HG03066 (cell line): ENCODE data around the gene REST.
"Not testable (repeated sequence)": the region's sequence is repeated elsewhere in the genome, so short reads cannot be mapped to it uniquely, and the experiment has no call there.

Source experiments
- ATAC-seq: cut with Tn5 transposase; IDR thresholded peaks from one replicate; pipeline ENCODE4 v1.9.1; 2021; ENCODE audit warnings: low read depth; ENCODE audit not compliant: unreplicated experiment

The REST gene

DNA sequence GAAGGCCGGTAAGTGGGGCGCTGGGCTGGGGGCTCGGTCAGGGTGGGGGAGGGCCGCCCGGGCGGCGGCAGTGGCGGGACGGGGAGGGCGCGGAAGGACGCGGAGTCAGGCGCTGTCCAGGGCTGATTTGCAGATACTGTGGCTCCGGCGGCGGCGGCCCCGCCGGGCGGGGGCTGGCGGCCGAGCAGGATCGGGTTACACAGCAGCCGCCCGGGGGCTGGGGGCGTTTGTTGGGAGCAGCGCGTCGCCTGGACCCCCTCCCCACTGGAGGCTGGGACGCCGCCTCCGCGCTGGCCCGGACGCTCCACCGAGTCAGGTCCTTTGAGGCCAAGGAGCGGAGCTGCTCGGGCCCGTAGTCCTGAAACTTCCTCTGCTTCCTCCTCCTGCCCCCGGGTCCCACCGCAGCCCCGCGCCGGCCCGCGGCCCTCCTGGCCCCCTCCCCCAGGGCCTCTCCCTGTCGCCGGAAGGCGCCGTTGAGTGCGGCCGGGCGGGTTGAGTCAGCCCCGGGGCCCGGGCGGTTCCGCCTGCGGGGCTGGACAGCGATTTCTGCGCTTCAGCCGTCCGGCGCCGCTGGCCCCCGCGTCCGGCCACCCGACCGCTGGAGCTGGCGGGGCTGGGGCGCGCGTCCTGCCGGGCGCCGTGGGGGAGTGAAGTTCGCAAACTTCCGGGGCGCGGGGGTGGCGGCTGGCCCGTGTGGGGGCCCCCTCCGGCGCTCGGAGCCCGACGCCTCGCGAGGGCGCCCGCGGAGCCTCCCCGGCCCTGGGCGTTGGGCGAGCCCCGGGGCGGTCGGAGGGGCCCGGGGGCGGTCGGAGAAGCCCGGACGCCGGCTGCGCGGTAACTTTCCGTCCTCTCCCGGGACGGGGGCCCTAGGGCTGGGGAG is 746 bp downstream of the REST start:
- ATAC-seq, result peak; percentile 54

DNA sequence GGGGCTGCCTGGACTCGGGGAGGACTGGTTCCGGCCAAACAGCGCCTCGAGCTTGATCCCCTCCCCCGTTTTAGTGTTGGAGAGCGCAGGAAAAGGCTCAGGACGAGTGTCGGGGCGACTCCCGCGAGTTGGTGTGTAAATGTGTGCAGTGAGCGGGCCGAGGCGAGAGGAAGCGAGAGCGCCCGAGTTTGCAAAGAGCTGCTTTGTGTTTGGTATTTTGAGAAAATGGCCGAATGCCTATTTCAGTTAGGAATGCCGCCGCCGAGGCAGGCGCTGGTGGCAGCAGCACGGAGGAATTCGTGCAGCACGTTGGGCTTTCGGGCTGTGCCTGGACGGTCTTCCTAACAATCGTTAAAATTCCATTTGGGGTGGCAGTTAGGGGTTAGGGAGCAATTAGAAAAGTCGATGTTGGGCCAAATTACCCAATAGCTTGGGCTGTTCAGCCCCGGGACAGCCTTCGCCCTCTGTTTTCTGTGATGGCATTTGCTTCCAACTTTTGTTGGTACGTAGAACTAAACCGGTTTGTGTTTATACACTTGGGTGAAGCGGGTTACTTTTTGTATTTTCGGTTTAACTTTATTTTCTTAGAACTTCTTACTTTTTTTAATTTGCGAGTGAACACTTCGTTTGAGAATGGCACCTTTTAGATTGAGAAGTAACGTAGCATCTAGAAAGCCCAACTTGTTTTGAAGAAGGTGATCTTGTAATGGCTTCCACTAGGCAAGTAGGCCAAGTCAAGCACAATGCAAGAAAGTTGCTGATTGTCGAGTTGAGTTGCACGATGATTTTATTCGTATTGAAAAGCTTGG is 1.6 kb downstream of the REST start:
- ATAC-seq, result peak; percentile 25

DNA sequence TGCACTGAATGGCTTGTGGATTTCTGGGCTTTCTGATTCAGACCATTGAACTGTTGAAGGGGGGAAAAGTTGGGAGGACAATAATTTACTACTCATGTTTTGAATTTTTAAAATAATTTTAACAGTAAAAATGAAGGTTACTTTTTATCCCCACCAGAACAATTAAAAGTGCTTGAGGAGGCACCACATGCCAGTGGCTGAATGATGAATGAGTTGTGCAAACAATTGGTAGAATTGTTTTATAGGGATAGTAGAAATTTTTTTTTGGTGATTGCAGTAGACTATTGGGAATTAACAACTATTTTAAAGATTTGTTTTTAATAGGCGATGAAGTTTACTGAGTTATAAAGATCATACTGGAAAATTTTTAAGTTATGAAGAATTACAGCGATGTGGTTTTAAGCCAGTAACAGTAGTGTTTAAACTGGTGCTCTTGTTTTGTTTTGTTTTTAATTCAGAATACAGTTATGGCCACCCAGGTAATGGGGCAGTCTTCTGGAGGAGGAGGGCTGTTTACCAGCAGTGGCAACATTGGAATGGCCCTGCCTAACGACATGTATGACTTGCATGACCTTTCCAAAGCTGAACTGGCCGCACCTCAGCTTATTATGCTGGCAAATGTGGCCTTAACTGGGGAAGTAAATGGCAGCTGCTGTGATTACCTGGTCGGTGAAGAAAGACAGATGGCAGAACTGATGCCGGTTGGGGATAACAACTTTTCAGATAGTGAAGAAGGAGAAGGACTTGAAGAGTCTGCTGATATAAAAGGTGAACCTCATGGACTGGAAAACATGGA is 2.7 kb downstream of the REST start:
- no peak for ATAC-seq

DNA sequence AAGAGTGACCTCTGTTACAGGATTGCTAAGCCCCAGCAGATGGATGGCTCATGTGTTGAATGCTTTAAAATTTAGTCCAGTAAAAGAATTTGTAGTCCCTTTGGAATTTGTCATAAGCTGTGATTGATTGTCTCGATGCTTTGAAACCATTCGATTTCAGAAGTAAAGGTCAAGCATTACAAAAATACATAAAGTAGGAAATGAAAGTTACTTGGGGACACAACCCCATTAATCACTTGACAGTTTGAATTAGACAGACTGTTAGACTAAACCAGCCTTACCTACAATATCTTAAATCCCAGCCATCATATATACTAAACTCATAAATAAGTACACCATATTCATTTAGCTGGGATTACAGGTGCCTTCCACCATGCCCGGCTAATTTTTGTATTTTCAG is 6.6 kb downstream of the REST start:
- no peak for ATAC-seq

- ATAC-seq, result not testable (repeated sequence)
These were observed 7.3 kb downstream of the REST start for GRCh38 chr4:56914977-56915376.

- no peak for ATAC-seq
These were observed 19.5 kb downstream of the REST start for GRCh38 chr4:56927196-56927595.

DNA sequence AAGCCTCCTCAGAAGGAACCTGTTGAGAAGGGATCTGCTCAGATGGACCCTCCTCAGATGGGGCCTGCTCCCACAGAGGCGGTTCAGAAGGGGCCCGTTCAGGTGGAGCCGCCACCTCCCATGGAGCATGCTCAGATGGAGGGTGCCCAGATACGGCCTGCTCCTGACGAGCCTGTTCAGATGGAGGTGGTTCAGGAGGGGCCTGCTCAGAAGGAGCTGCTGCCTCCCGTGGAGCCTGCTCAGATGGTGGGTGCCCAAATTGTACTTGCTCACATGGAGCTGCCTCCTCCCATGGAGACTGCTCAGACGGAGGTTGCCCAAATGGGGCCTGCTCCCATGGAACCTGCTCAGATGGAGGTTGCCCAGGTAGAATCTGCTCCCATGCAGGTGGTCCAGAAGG is 22.9 kb downstream of the REST start:
- no peak for ATAC-seq

- ATAC-seq, result no peak
These were observed 24.2 kb downstream of the REST start for GRCh38 chr4:56931924-56932323.

DNA sequence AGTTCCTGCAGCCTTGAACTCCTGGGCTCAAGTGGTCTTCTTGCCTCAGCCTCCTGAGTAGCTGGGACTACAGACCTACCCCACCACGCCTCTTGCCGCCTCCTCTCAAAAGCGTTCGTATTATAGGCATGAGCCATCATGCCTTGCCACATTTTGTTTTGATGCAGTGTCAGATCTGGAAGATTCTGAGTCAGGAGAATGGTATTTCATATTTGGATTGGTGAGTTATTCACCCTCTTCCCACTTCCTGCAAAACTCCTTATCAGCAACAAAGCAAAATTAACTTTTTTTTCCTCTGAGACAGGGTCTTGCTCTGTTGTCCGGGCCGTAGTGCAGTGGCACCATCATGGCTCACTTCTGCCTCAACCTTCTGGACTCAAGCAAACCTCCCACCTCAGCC is 29.6 kb downstream of the REST start:
- no peak for ATAC-seq

DNA sequence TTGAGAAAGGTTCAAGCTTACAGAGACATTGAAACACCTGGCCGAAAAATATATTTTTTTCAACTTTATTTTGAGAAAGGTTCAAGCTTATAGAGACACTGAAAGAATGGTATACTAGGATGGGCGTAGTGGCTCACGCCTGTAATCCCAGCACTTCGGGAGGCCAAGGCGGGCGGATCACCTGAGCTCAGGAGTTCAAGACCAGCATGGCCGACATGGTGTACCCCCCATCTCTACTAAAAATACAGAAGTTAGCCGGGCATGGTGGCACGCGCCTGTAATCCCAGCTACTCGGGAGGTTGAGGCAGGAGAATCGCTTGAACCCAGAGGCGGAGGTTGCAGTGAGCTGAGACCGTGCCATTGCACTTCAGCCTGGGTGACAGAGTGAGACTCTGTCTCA is 32.1 kb downstream of the REST start:
- ATAC-seq, result not testable (repeated sequence)

DNA sequence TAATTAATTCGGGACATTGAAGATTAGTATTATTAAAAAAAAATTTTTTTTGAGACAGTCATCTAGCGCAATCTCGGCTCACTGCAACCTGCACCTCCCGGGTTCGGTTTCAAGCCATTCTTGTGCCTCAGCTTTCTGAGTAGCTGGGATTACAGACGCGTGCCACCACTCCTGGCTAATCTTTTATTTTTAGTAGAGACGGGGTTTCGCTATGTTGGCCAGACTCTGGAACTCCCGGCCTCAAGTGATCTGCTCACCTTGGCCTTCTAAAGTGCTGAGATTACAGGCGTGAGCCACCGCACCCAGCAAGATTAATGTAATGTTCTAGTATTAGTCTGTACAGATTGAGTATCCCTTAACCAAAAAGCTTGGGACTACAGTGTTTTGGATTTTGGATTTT is 32.7 kb downstream of the REST start:
- no peak for ATAC-seq

GRCh38 chr4:56940971-56941370 is 33.3 kb downstream of the REST start:
- ATAC-seq, result no peak

GRCh38 chr4:56941403-56941802 is 33.7 kb downstream of the REST start:
- no peak for ATAC-seq

- no peak for ATAC-seq
These were observed 46.2 kb downstream of the REST start for GRCh38 chr4:56953680-56954520.

- ATAC-seq, result no peak
These were observed 50.4 kb downstream of the REST start for GRCh38 chr4:56958111-56958517.

DNA sequence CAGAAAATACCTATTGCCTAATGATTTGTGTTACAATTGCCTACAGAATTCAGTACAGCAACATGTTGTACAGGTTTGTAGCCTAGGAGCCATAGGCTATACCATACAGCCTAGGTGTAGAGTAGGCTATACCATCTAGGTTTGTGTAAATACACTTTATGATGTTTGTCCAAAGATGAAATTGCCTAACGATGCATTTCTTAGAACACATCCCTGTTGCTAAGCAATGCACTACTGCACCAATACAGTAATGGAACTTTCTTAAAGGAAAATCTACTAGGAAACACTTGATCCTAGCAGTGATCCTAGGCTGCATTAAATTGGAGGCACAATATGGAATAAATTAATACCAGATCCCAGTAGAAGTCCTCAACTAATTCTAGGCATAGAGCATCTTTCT is 51.4 kb downstream of the REST start:
- ATAC-seq, result no peak

GRCh38 chr4:56961107-56961500 is 53.4 kb downstream of the REST start:
- no peak for ATAC-seq

DNA sequence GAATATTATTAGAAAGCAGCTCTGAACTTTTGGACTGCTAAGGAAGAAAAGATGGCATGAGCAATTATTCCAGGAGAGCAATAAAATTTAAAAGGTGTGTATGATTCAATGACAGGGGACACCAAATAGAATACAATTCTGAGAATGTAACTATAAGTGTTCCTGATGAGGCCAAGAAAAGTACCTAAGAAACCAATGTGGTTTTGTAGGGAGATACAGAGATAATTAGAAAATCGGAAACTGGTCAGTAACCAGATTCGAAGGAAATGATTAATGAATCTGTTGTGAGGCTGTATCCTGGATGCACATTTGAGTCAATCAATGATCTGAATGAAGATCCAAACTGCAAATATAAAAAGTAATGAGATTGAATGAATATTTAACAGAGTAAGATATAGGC is 63.7 kb downstream of the REST start:
- ATAC-seq, result no peak

GRCh38 chr4:56972389-56972788 is 64.7 kb downstream of the REST start:
- no peak for ATAC-seq

DNA sequence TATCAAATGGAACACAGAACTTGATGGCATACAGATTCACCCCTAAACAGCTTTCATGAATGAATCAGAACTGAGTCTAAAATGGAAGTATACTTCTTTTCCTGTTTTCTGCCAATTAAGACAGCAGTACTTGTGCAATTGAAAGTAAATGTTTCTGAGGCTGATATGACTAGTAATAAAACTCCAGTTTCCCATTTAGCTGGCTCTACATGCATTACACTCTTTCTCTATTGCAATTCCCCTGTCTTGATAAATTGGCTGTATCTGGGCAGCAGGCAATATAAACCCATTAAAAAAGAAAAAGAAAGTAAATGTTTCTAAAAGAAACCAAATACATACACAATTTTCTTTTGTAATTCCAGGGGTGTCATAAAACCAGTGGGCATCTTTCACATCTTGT is 65.1 kb downstream of the REST start:
- no peak for ATAC-seq
